Thymus (tissue), 11 donors: ENCODE measurements around the gene NCAM1. TPM values are rescaled to one million over a fixed set of nuclear protein-coding genes. Genes with fewer than 3 reads are reported as not detected.

Experiments used
- DNase-seq, 9 donors: peaks; one replicate each; pipeline ENCODE4 v3.0.0-alpha.2; 2013; ENCODE audit warnings: low spot score in 9 of 9, low read depth in 6 of 9, missing footprints in 1 of 9
- H3K27ac ChIP-seq, 2 donors: one replicate each; pipeline ENCODE4 v1.5.1; 2013; ENCODE audit warnings: control low read depth in 1 of 2, low read depth in 1 of 2, low read length in 1 of 2, mild to moderate bottlenecking in 1 of 2, moderate library complexity in 1 of 2
- H3K27me3 ChIP-seq, 2 donors: one replicate each; pipeline ENCODE4 v1.5.1; 2013; ENCODE audit warnings: low read length in 1 of 2; ENCODE audit not compliant: control insufficient read depth in 2 of 2, insufficient read depth in 1 of 2
- H3K36me3 ChIP-seq, 2 donors: one replicate each; pipeline ENCODE4 v1.5.1; 2013; ENCODE audit warnings: low read length in 1 of 2, mild to moderate bottlenecking in 1 of 2, moderate library complexity in 1 of 2; ENCODE audit not compliant: control insufficient read depth in 2 of 2, insufficient read depth in 2 of 2
- H3K4me1 ChIP-seq, 2 donors: one replicate each; pipeline ENCODE4 v1.5.1; 2013; ENCODE audit warnings: low read length in 2 of 2; ENCODE audit not compliant: control insufficient read depth in 2 of 2, insufficient read depth in 2 of 2
- H3K4me3 ChIP-seq, 2 donors: one replicate each; pipeline ENCODE4 v1.5.1; 2013; ENCODE audit warnings: low read length in 2 of 2, control low read depth in 1 of 2, mild to moderate bottlenecking in 1 of 2
- H3K9me3 ChIP-seq, 2 donors: one replicate each; pipeline ENCODE4 v1.5.1; 2013; ENCODE audit warnings: low read length in 1 of 2, mild to moderate bottlenecking in 1 of 2; ENCODE audit not compliant: control insufficient read depth in 2 of 2, insufficient read depth in 1 of 2
- WGBS: extraction: QIAGEN DNeasy Blood & Tissue Kit; methylation state at CpG from one replicate; pipeline ENCODE4 v1.1.7; 2013; 5-methylcytosine and 5-hydroxymethylcytosine counted together
- polyA plus RNA-seq: library from polyadenylated mRNA; stranded (reverse); fragments of 200-250 nt; gene quantifications from one replicate; pipeline ENCODE4 v1.2.3, GENCODE V29; 2013
- total RNA-seq: library from RNA; stranded (reverse); fragments of 120-200 nt; gene quantifications from one replicate; pipeline ENCODE4 v1.2.4, GENCODE V29; 2013
- donor health status: healthy.

Gene NCAM1
- total and polyA plus RNA-seq, 2 donors = 0.47 to 0.68 TPM

- Histone ChIP-seq H3K9me3 (no peaks in the 10 kb centered on the region), H3K27me3 (no peaks in the 10 kb centered on the region), H3K36me3 (no peaks in the 10 kb centered on the region), H3K27ac (no peak overlapping the region), H3K4me1 (no peaks in the 10 kb centered on the region), H3K4me3 (no peak overlapping the region)
- no peak for DNase-seq
- WGBS = 65% methylated on average over 2 of the region's 2 CpGs
Observed at GRCh38 chr11:113006896-113007445, 45.8 kb downstream of the NCAM1 start.

- Histone ChIP-seq H3K27ac (no peak overlapping the region), H3K9me3 (no peaks in the 10 kb centered on the region), H3K27me3 (no peaks in the 10 kb centered on the region), H3K4me1 (no peaks in the 10 kb centered on the region), H3K36me3 (no peaks in the 10 kb centered on the region), H3K4me3 (no peak overlapping the region)
- no peak for DNase-seq
- WGBS = 81% methylated on average over 11 of the region's 11 CpGs
Observed at GRCh38 chr11:113014262-113015097, 53.3 kb downstream of the NCAM1 start.

GRCh38 chr11:113015098-113015455 lies 53.9 kb downstream of the NCAM1 start:
- Histone ChIP-seq H3K27ac (no peak overlapping the region), H3K9me3 (no peaks in the 10 kb centered on the region), H3K4me1 (no peaks in the 10 kb centered on the region), H3K4me3 (no peak overlapping the region), H3K36me3 (no peaks in the 10 kb centered on the region), H3K27me3 (no peaks in the 10 kb centered on the region)
- DNase-seq = no peak

GRCh38 chr11:113016905-113017304 lies 55.7 kb downstream of the NCAM1 start:
- DNase-seq = no peak
- H3K4me1 ChIP-seq = no peaks in the 10 kb centered on the region
- no peaks in the 10 kb centered on the region for H3K27me3 ChIP-seq
- H3K9me3 ChIP-seq = no peaks in the 10 kb centered on the region
- H3K36me3 ChIP-seq = no peaks in the 10 kb centered on the region
- 79% methylated on average over 4 of the region's 4 CpGs for WGBS
- H3K27ac ChIP-seq = no peak overlapping the region
- H3K4me3 ChIP-seq = no peak overlapping the region

GRCh38 chr11:113018913-113019312 lies 57.7 kb downstream of the NCAM1 start:
- H3K36me3 ChIP-seq = no peaks in the 10 kb centered on the region
- no peaks in the 10 kb centered on the region for H3K4me1 ChIP-seq
- no peak for DNase-seq
- 85% methylated on average over 5 of the region's 5 CpGs for WGBS
- no peaks in the 10 kb centered on the region for H3K27me3 ChIP-seq
- H3K4me3 ChIP-seq = no peak overlapping the region
- no peaks in the 10 kb centered on the region for H3K9me3 ChIP-seq
- H3K27ac ChIP-seq = no peak overlapping the region

- H3K9me3 ChIP-seq = no peaks in the 10 kb centered on the region
- H3K4me3 ChIP-seq = no peak overlapping the region
- no peak for DNase-seq
- no peaks in the 10 kb centered on the region for H3K36me3 ChIP-seq
- H3K27ac ChIP-seq = no peak overlapping the region
- 72% methylated on average over 4 of the region's 4 CpGs for WGBS
- H3K4me1 ChIP-seq = no peaks in the 10 kb centered on the region
- H3K27me3 ChIP-seq = no peaks in the 10 kb centered on the region
Observed at GRCh38 chr11:113019711-113020110, 58.5 kb downstream of the NCAM1 start.

GRCh38 chr11:113021111-113021510 lies 59.9 kb downstream of the NCAM1 start:
- H3K27me3 ChIP-seq = no peaks in the 10 kb centered on the region
- no peak overlapping the region for H3K4me3 ChIP-seq
- H3K36me3 ChIP-seq = no peaks in the 10 kb centered on the region
- no peak for DNase-seq
- WGBS = 98% methylated on average over 1 of the region's 1 CpG
- no peaks in the 10 kb centered on the region for H3K9me3 ChIP-seq
- no peaks in the 10 kb centered on the region for H3K4me1 ChIP-seq
- H3K27ac ChIP-seq = no peak overlapping the region

GRCh38 chr11:113022262-113022661 lies 61.0 kb downstream of the NCAM1 start:
- H3K4me3 ChIP-seq = no peak overlapping the region
- no peaks in the 10 kb centered on the region for H3K9me3 ChIP-seq
- H3K27me3 ChIP-seq = no peaks in the 10 kb centered on the region
- WGBS = over 99% methylated on average over 2 of the region's 2 CpGs
- H3K36me3 ChIP-seq = no peaks in the 10 kb centered on the region
- no peak for DNase-seq
- no peak overlapping the region for H3K27ac ChIP-seq
- no peaks in the 10 kb centered on the region for H3K4me1 ChIP-seq

GRCh38 chr11:113023228-113023627 lies 62.0 kb downstream of the NCAM1 start:
- DNase-seq = no peak
- H3K9me3 ChIP-seq = no peaks in the 10 kb centered on the region
- no peak overlapping the region for H3K4me3 ChIP-seq
- H3K27me3 ChIP-seq = no peaks in the 10 kb centered on the region
- H3K27ac ChIP-seq = no peak overlapping the region
- H3K36me3 ChIP-seq = no peaks in the 10 kb centered on the region
- H3K4me1 ChIP-seq = no peaks in the 10 kb centered on the region
- 41% methylated on average over 2 of the region's 2 CpGs for WGBS
